H9 (cell line): ENCODE data around the gene AP1B1. TPM values are rescaled to one million over a fixed set of nuclear protein-coding genes. Genes with fewer than 3 reads are reported as not detected.

Experiments
- DNase-seq: peaks from one replicate; pipeline ENCODE4 v3.0.0-alpha.2; 2017
- H2AFZ ChIP-seq: one replicate; pipeline ENCODE4 v1.6.1; 2013; ENCODE audit warnings: mild to moderate bottlenecking, low read length, control low read depth, moderate library complexity
- H2AK5ac ChIP-seq: 2 replicates; pipeline ENCODE4 v1.6.1; 2013; ENCODE audit warnings: low read length, control low read depth, mixed read lengths; ENCODE audit not compliant: insufficient read length
- H2BK120ac ChIP-seq: one replicate; pipeline ENCODE4 v1.6.1; 2013; ENCODE audit warnings: low read depth, mild to moderate bottlenecking, low read length, control low read depth, inconsistent platforms; ENCODE audit not compliant: poor library complexity, severe bottlenecking
- H2BK12ac ChIP-seq: 2 replicates; pipeline ENCODE4 v1.6.1; 2013; ENCODE audit warnings: low read length, control low read depth, mixed read lengths, low read depth; ENCODE audit not compliant: insufficient read length
- H2BK15ac ChIP-seq: 2 replicates; pipeline ENCODE4 v1.6.1; 2013; ENCODE audit warnings: low read depth, low read length, control low read depth
- H2BK20ac ChIP-seq: one replicate; pipeline ENCODE4 v1.6.1; 2013; ENCODE audit warnings: low read depth, mild to moderate bottlenecking, low read length, control low read depth, inconsistent platforms; ENCODE audit not compliant: poor library complexity, severe bottlenecking
- H2BK5ac ChIP-seq: 2 replicates; pipeline ENCODE4 v1.6.1; 2013; ENCODE audit warnings: low read length, control low read depth, mixed read lengths; ENCODE audit not compliant: insufficient read length
- H3K14ac ChIP-seq: 2 replicates; pipeline ENCODE4 v1.6.1; 2013; ENCODE audit warnings: low read length, control low read depth; ENCODE audit not compliant: insufficient read depth
- H3K18ac ChIP-seq: 2 replicates; pipeline ENCODE4 v1.6.1; 2013; ENCODE audit warnings: low read depth, mild to moderate bottlenecking, mixed read lengths, low read length, control low read depth; ENCODE audit not compliant: insufficient read length
- H3K23ac ChIP-seq: 2 replicates; pipeline ENCODE4 v1.6.1; 2013; ENCODE audit warnings: low read length, control low read depth, mixed read lengths, low read depth; ENCODE audit not compliant: insufficient read length
- H3K23me2 ChIP-seq: 2 replicates; pipeline ENCODE4 v1.6.1; 2013; ENCODE audit warnings: low read depth, mild to moderate bottlenecking, mixed read lengths, low read length, control low read depth; ENCODE audit not compliant: insufficient read length, poor library complexity, severe bottlenecking
- H3K27ac ChIP-seq: 2 replicates; pipeline ENCODE4 v1.5.1; 2013; ENCODE audit warnings: low read length, control low read depth, mixed read lengths, low read depth; ENCODE audit not compliant: insufficient read length
- H3K27me3 ChIP-seq: 2 replicates; pipeline ENCODE4 v1.6.1; 2013; ENCODE audit warnings: low read length, control low read depth, inconsistent platforms; ENCODE audit not compliant: insufficient read depth
- H3K4ac ChIP-seq: 2 replicates; pipeline ENCODE4 v1.6.1; 2013; ENCODE audit warnings: low read depth, mild to moderate bottlenecking, control low read depth, inconsistent platforms, low read length, moderate library complexity
- H3K4me1 ChIP-seq: 2 replicates; pipeline ENCODE4 v1.6.1; 2013; ENCODE audit warnings: low read length, control low read depth, inconsistent platforms; ENCODE audit not compliant: insufficient read depth
- H3K4me2 ChIP-seq: 2 replicates; pipeline ENCODE4 v1.6.1; 2013; ENCODE audit warnings: low read length, control low read depth, mixed read lengths; ENCODE audit not compliant: insufficient read length, insufficient read depth
- H3K56ac ChIP-seq: 2 replicates; pipeline ENCODE4 v1.6.1; 2013; ENCODE audit warnings: low read depth, mild to moderate bottlenecking, mixed read lengths, low read length, control low read depth; ENCODE audit not compliant: insufficient read length
- H3K79me1 ChIP-seq: 2 replicates; pipeline ENCODE4 v1.6.1; 2013; ENCODE audit warnings: low read depth, mild to moderate bottlenecking, moderate library complexity, low read length, control low read depth, inconsistent platforms; ENCODE audit not compliant: insufficient read depth, poor library complexity, severe bottlenecking
- H3K79me2 ChIP-seq: 2 replicates; pipeline ENCODE4 v1.6.1; 2013; ENCODE audit warnings: low read length, control low read depth, inconsistent platforms; ENCODE audit not compliant: insufficient read depth
- H3K9ac ChIP-seq: 2 replicates; pipeline ENCODE4 v1.6.1; 2013; ENCODE audit warnings: low read length, control low read depth, mixed read lengths; ENCODE audit not compliant: insufficient read length; ENCODE audit errors: extremely low read depth
- H3K9me3 ChIP-seq: one replicate; pipeline ENCODE4 v1.6.1; 2013; ENCODE audit warnings: low read depth, low read length, inconsistent platforms; ENCODE audit not compliant: control insufficient read depth
- H3T11ph ChIP-seq: one replicate; pipeline ENCODE4 v1.6.1; 2013; ENCODE audit warnings: mild to moderate bottlenecking, low read length, control low read depth, inconsistent platforms
- H4K20me1 ChIP-seq: one replicate; pipeline ENCODE4 v1.6.1; 2013; ENCODE audit not compliant: control insufficient read depth, insufficient read length, insufficient read depth
- H4K5ac ChIP-seq: 2 replicates; pipeline ENCODE4 v1.6.1; 2013; ENCODE audit warnings: low read depth, mild to moderate bottlenecking, mixed read lengths, low read length, control low read depth; ENCODE audit not compliant: insufficient read length
- H4K8ac ChIP-seq: replicated peaks from 2 replicates; pipeline ENCODE4 v1.6.1; 2013; ENCODE audit warnings: low read length, control low read depth, mixed read lengths, low read depth; ENCODE audit not compliant: insufficient read length
- H4K91ac ChIP-seq: 2 replicates; pipeline ENCODE4 v1.6.1; 2013; ENCODE audit warnings: low read depth, mild to moderate bottlenecking, moderate library complexity, mixed read lengths, low read length, control low read depth; ENCODE audit not compliant: insufficient read length
- H3K27ac Mint-ChIP-seq, 3 experiments: 2 replicates in 2 of 3; 3 replicates in 1 of 3; pipeline ENCODE4 v1.8.0; 2020 to 2021; ENCODE audit warnings: mixed read lengths in 3 of 3, mild to moderate bottlenecking in 1 of 3, moderate library complexity in 1 of 3
- H3K27me3 Mint-ChIP-seq: 2 replicates; pipeline ENCODE4 v1.8.0; 2021; ENCODE audit warnings: low read depth, mild to moderate bottlenecking, moderate library complexity, mixed read lengths
- H3K36me3 Mint-ChIP-seq, 3 experiments: 2 replicates in 2 of 3; 3 replicates in 1 of 3; pipeline ENCODE4 v1.8.0; 2020 to 2021; ENCODE audit warnings: low read depth in 3 of 3, mixed read lengths in 3 of 3; ENCODE audit not compliant: insufficient read depth in 1 of 3
- H3K4me1 Mint-ChIP-seq, 2 experiments: 2 replicates each; pipeline ENCODE4 v1.8.0; 2020; ENCODE audit warnings: mixed read lengths in 2 of 2
- H3K4me3 Mint-ChIP-seq, 2 experiments: 2 replicates in 1 of 2; 3 replicates in 1 of 2; pipeline ENCODE4 v1.8.0; 2020 to 2021; ENCODE audit warnings: mild to moderate bottlenecking in 2 of 2, mixed read lengths in 2 of 2, moderate library complexity in 1 of 2
- H3K9me3 Mint-ChIP-seq, 2 experiments: 2 replicates in 1 of 2; 3 replicates in 1 of 2; pipeline ENCODE4 v1.8.0; 2020; ENCODE audit warnings: mild to moderate bottlenecking in 2 of 2, mixed read lengths in 2 of 2, moderate library complexity in 1 of 2
- WGBS: extraction: QIAGEN DNeasy Blood & Tissue Kit; methylation state at CpG from one replicate; pipeline ENCODE4 v1.1.7; 2013; ENCODE audit warnings: missing lambda C conversion rate, low lambda C conversion rate, mixed read lengths; ENCODE audit not compliant: insufficient read length; ENCODE audit errors: extremely low coverage; 5-methylcytosine and 5-hydroxymethylcytosine counted together
- total RNA-seq: library from RNA; stranded (reverse); gene quantifications from 2 replicates; pipeline ENCODE4 v1.2.1, GENCODE V29; 2021
- TF ChIP-seq, protein P1 (sequence below): fragments of 200-600 bp; sonication (generic); conservative IDR thresholded peaks from 3 replicates; pipeline ENCODE4 v1.8.0; 2021; ENCODE audit warnings: antibody characterized with exemption, mild to moderate bottlenecking

The AP1B1 gene
- total RNA-seq, 1 experiment from 2014 or later = 64.0 TPM

DNA sequence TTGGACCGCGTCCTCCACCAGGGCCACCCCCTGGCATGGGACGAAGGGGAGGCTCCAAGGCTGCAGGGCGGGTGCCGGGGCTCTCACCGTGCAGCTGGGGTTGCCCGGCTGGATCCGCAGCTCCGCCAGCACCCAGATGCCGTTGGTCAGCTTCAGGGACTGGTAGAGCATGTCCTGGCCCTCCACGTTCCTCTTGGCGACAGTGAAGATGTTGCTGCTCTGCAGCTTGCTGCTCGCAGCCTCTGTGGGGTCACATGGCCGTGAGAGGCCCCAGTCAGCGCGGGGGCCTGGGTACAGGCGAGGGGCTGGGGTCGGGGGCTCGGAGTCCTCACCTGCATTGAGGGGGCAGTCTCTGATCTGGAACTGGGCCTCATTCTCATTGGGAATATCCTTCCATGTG, 58.1 kb downstream of the AP1B1 start:
- no peak overlapping the region for H2BK120ac ChIP-seq
- H2BK5ac ChIP-seq = no peak overlapping the region
- H2BK12ac ChIP-seq = no peak overlapping the region
- no peak overlapping the region for H3T11ph ChIP-seq
- no peaks in the 10 kb centered on the region for H3K23me2 ChIP-seq
- H3K79me2 ChIP-seq = no peaks in the 10 kb centered on the region
- H2BK20ac ChIP-seq = no peak overlapping the region
- H3K4me2 ChIP-seq = no peak overlapping the region
- no CpG with 5 or more reads among the region's 19 CpGs for WGBS
- no peak overlapping the region for H3K4me3 Mint-ChIP-seq
- TF ChIP-seq, protein P1, sequence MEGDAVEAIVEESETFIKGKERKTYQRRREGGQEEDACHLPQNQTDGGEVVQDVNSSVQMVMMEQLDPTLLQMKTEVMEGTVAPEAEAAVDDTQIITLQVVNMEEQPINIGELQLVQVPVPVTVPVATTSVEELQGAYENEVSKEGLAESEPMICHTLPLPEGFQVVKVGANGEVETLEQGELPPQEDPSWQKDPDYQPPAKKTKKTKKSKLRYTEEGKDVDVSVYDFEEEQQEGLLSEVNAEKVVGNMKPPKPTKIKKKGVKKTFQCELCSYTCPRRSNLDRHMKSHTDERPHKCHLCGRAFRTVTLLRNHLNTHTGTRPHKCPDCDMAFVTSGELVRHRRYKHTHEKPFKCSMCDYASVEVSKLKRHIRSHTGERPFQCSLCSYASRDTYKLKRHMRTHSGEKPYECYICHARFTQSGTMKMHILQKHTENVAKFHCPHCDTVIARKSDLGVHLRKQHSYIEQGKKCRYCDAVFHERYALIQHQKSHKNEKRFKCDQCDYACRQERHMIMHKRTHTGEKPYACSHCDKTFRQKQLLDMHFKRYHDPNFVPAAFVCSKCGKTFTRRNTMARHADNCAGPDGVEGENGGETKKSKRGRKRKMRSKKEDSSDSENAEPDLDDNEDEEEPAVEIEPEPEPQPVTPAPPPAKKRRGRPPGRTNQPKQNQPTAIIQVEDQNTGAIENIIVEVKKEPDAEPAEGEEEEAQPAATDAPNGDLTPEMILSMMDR = no peak
- no peak overlapping the region for H3K27ac ChIP-seq
- no peaks in the 10 kb centered on the region for H3K79me1 ChIP-seq
- peaks cover 2 to 3% of the 10 kb centered on the region in 2 experiments; a peak in 2 of 4 replicates for H3K4me1 Mint-ChIP-seq
- no peaks in the 10 kb centered on the region for H3K27me3 ChIP-seq
- H3K23ac ChIP-seq = no peak overlapping the region
- no peak overlapping the region for H3K9ac ChIP-seq
- H3K4me1 ChIP-seq = no peaks in the 10 kb centered on the region
- no peak overlapping the region for H3K56ac ChIP-seq
- H3K36me3 Mint-ChIP-seq = peaks cover 3 to 39% (median 30%) of the 10 kb centered on the region in 3 experiments; a peak in 6 of 7 replicates
- no peak overlapping the region for H4K5ac ChIP-seq
- DNase-seq = no peak
- H2AFZ ChIP-seq = no peak overlapping the region
- no peak overlapping the region for H4K91ac ChIP-seq
- no peaks in the 10 kb centered on the region for H3K27me3 Mint-ChIP-seq
- H3K27ac Mint-ChIP-seq = no peak overlapping the region; a peak in 1 of 7 replicates
- H2BK15ac ChIP-seq = no peak overlapping the region
- H3K9me3 Mint-ChIP-seq = no peaks in the 10 kb centered on the region
- no peak overlapping the region for H3K4ac ChIP-seq
- no peak overlapping the region for H2AK5ac ChIP-seq
- no peak overlapping the region for H3K14ac ChIP-seq
- no peak overlapping the region for H4K8ac ChIP-seq
- H3K9me3 ChIP-seq = no peaks in the 10 kb centered on the region
- peaks cover 3% of the 10 kb centered on the region for H4K20me1 ChIP-seq
- no peak overlapping the region for H3K18ac ChIP-seq
